Endothelial cell of umbilical vein (primary cell): Measurements from ENCODE around the gene PRCD. TPM values are rescaled to one million over a fixed set of nuclear protein-coding genes. Genes with fewer than 3 reads are reported as not detected.
A peak's percentile ranks its signal among the peaks of the same experiment; 100 is the strongest.
"Not testable (repeated sequence)": the region's sequence is repeated elsewhere in the genome, so short reads cannot be mapped to it uniquely, and the experiment has no call there.

Experiments used
- BruUV-seq: library from RNA; stranded (reverse); fragments of 400-500 nt; replicated peaks from 2 replicates; lab custom pipeline; 2021; lab: Mats Ljungman, UMichigan
- CTCF ChIA-PET: fragments of 300-600, 350-600 bp; sonication (Branson Sonifier 250); formaldehyde crosslinking; loops from one replicate; lab custom pipeline; 2021; ENCODE audit warnings: antibody characterized with exemption, inconsistent platforms; lab: Charles Lee
- POLR2A ChIA-PET: fragments of 300-600, 350-600 bp; sonication (Branson Sonifier 250); formaldehyde crosslinking; loops from one replicate; lab custom pipeline; 2021; ENCODE audit warnings: antibody characterized with exemption, inconsistent platforms; lab: Charles Lee
- DNase-seq: peaks from one replicate; pipeline ENCODE4 v3.0.0-alpha.2; 2011; ENCODE audit warnings: low read depth, low spot score
- FAIRE-seq: peaks from 2 replicates; lab custom pipeline; 2011; peaks lifted over from hg19 to GRCh38; lab: Jason Lieb, UNC
- H2AFZ ChIP-seq: 2 replicates; pipeline ENCODE4 v1.6.0; 2012; ENCODE audit warnings: low read depth, low read length, control low read depth, inconsistent platforms
- H3K27ac ChIP-seq: 2 replicates; pipeline ENCODE4 v1.5.1; 2011; ENCODE audit warnings: low read depth, mild to moderate bottlenecking, control low read depth, low read length, moderate library complexity; ENCODE audit not compliant: insufficient read depth
- H3K27me3 ChIP-seq, 2 experiments: 2 replicates each; pipeline versions ENCODE4 v1.6.0 to v1.6.1; 2011; ENCODE audit warnings: low read length in 2 of 2, mixed read lengths in 1 of 2; ENCODE audit not compliant: control insufficient read depth in 2 of 2, insufficient read depth in 2 of 2
- H3K36me3 ChIP-seq, 2 experiments: 2 replicates in 1 of 2; 3 replicates in 1 of 2; pipeline ENCODE4 v1.5.1; 2011; ENCODE audit warnings: low read length in 2 of 2, mild to moderate bottlenecking in 1 of 2, moderate library complexity in 1 of 2; ENCODE audit not compliant: control insufficient read depth in 2 of 2, insufficient read depth in 2 of 2; ENCODE audit errors: extremely low read depth in 1 of 2
- H3K4me1 ChIP-seq: 3 replicates; pipeline ENCODE4 v1.5.1; 2011; ENCODE audit warnings: mild to moderate bottlenecking, low read length; ENCODE audit not compliant: control insufficient read depth, insufficient read depth; ENCODE audit errors: extremely low read depth
- H3K4me2 ChIP-seq: 2 replicates; pipeline ENCODE4 v1.6.1; 2011; ENCODE audit warnings: low read length, control low read depth, mixed read lengths; ENCODE audit not compliant: insufficient read depth
- H3K4me3 ChIP-seq, 3 experiments: fragments of 200-600 bp in 1 of 3; sonication (generic), shearing (Covaris generic) in 1 of 3; replicated peaks in 1 of 3; 2 replicates each; pipeline ENCODE4 v1.5.1; 2011 to 2016; ENCODE audit warnings: control low read depth in 3 of 3, low read length in 3 of 3, mild to moderate bottlenecking in 2 of 3, inconsistent platforms in 1 of 3, low read depth in 1 of 3, moderate library complexity in 1 of 3; ENCODE audit not compliant: insufficient read depth in 1 of 3
- H3K79me2 ChIP-seq: 2 replicates; pipeline ENCODE4 v1.6.0; 2012; ENCODE audit warnings: low read length, inconsistent platforms; ENCODE audit not compliant: control insufficient read depth, insufficient read depth
- H3K9ac ChIP-seq: replicated peaks from 2 replicates; pipeline ENCODE3; 2011; ENCODE audit warnings: low read length, control low read depth; ENCODE audit not compliant: insufficient read depth; ENCODE audit errors: extremely low read depth
- H3K9me1 ChIP-seq: replicated peaks from 3 replicates; pipeline ENCODE4 v1.6.0; 2011; ENCODE audit warnings: mild to moderate bottlenecking, low read length; ENCODE audit not compliant: control insufficient read depth, insufficient read depth; ENCODE audit errors: extremely low read depth
- H3K9me3 ChIP-seq: replicated peaks from 2 replicates; pipeline ENCODE4 v1.5.1; 2012; ENCODE audit warnings: low read length, inconsistent platforms; ENCODE audit not compliant: control insufficient read depth, insufficient read depth
- H4K20me1 ChIP-seq: replicated peaks from 2 replicates; pipeline ENCODE3; 2011; ENCODE audit warnings: mild to moderate bottlenecking, low read length; ENCODE audit not compliant: control insufficient read depth, insufficient read depth; ENCODE audit errors: extremely low read depth
- CTCF ChIP-seq, 2 donors: IDR thresholded peaks; 1 replicate in 1 of 2; 2 replicates in 1 of 2; pipeline ENCODE4 v1.5.1; 2011; ENCODE audit warnings: low read length in 2 of 2, mild to moderate bottlenecking in 2 of 2, moderate library complexity in 2 of 2, control low read depth in 1 of 2, inconsistent platforms in 1 of 2, low read depth in 1 of 2; ENCODE audit not compliant: insufficient read depth in 1 of 2; ENCODE audit errors: extremely low read depth in 1 of 2
- EZH2 ChIP-seq: IDR thresholded peaks from 2 replicates; pipeline ENCODE4 v1.6.1; 2012; ENCODE audit warnings: borderline replicate concordance, low read depth, mild to moderate bottlenecking, moderate library complexity, low read length, inconsistent platforms; ENCODE audit not compliant: severe bottlenecking
- FOS ChIP-seq: IDR thresholded peaks from 2 replicates; pipeline ENCODE4 v1.6.1; 2011; ENCODE audit warnings: mild to moderate bottlenecking, low read length, moderate library complexity, borderline replicate concordance; ENCODE audit not compliant: insufficient read depth
- GATA2 ChIP-seq: IDR thresholded peaks from 2 replicates; pipeline ENCODE4 v1.7.0; 2011; ENCODE audit warnings: low read depth, mild to moderate bottlenecking, moderate library complexity, mixed read lengths, low read length; ENCODE audit not compliant: insufficient read length, insufficient read depth
- JUN ChIP-seq: IDR thresholded peaks from 2 replicates; pipeline ENCODE4 v1.6.1; 2011; ENCODE audit warnings: borderline replicate concordance, low read depth; ENCODE audit not compliant: insufficient read length, insufficient read depth
- MAX ChIP-seq: IDR thresholded peaks from 2 replicates; pipeline ENCODE4 v1.6.1; 2011; ENCODE audit not compliant: insufficient read depth, insufficient read length
- MYC ChIP-seq: IDR thresholded peaks from one replicate; pipeline ENCODE4 v1.6.1; 2011; ENCODE audit warnings: mild to moderate bottlenecking, low read depth, low read length
- POLR2A ChIP-seq: IDR thresholded peaks from 2 replicates; pipeline ENCODE4 v1.6.1; 2012; ENCODE audit warnings: low read depth, mild to moderate bottlenecking, control low read depth, low read length
- POLR2AphosphoS5 ChIP-seq: IDR thresholded peaks from 2 replicates; pipeline ENCODE4 v1.6.1; 2012; ENCODE audit warnings: low read depth, mild to moderate bottlenecking, control low read depth, low read length, moderate library complexity; ENCODE audit not compliant: insufficient read depth
- dilution Hi-C: fragments of 300-500 bp; cut with MboI; formaldehyde crosslinking; loops from one replicate; pipeline ENCODE4 v1.15.0; 2019; ENCODE audit warnings: low sequenced_read_pairs; ENCODE audit not compliant: extremely low pct_ligation_motif_present
- intact Hi-C: fragments of 100-400 bp; cut with micrococcal nuclease; formaldehyde crosslinking; loops from one replicate; pipeline ENCODE4 v1.10.0; 2022
- polyA plus RNA-seq, 4 experiments: library from polyadenylated mRNA; depleted of rRNA in 3 of 4; stranded (reverse) in 3 of 4; unstranded in 1 of 4; fragments of >200 nt; gene quantifications; 2 replicates each; pipeline versions ENCODE4 v1.2.1 to v1.2.3, GENCODE V29; 2011 to 2012; ENCODE audit warnings: missing spikeins in 1 of 4
- total RNA-seq: library from RNA; stranded (reverse); gene quantifications from 2 replicates; pipeline ENCODE4 v1.2.3, GENCODE V29; 2021

PRCD gene
- total and polyA plus RNA-seq, 2 donors (not counting 3 experiments of a cell fraction or from before 2014, with no cell fraction given): not detected

GRCh38 chr17:76524598-76525512, 15.0 kb upstream of the PRCD start:
- no peak overlapping the region for H3K27ac ChIP-seq
- intact Hi-C loops: loop anchor here (10.0 kb wide), 1 partner anchor 190 kb away; the partner anchor contains the start of gene MXRA7

GRCh38 chr17:76525513-76525833, 14.4 kb upstream of the PRCD start:
- H3K9me3 ChIP-seq, H3K27ac ChIP-seq, H2AFZ ChIP-seq, H3K27me3 ChIP-seq, H3K79me2 ChIP-seq, dilution Hi-C loops, DNase-seq, H3K9me1 ChIP-seq, BruUV-seq, H3K9ac ChIP-seq, FAIRE-seq, H3K36me3 ChIP-seq, H3K4me3 ChIP-seq, H3K4me2 ChIP-seq, H4K20me1 ChIP-seq: not testable (repeated sequence)
- CTCF ChIA-PET: interaction anchor here (1.3 to 5.9 kb wide), 8 partner anchors 14 to 156 kb away, joined by 3 to 112 read pairs (median 18); partner anchors contain the start of genes PRCD and ST6GALNAC2
- peaks cover 23% of the 10 kb centered on the region for H3K4me1 ChIP-seq
- intact Hi-C loops: loop anchor here (10.0 kb wide), 1 partner anchor 189 kb away; the partner anchor contains the start of gene MXRA7
- POLR2A ChIA-PET: interaction anchor here (0.7 kb wide), 1 partner anchor 32 kb away, joined by 4 read pairs; no protein-coding TSS in a partner anchor

More at GRCh38 chr17:76524598-76525512, 15.0 kb upstream of the PRCD start:
- BruUV-seq: no TSS peak
- peaks cover 18% of the 10 kb centered on the region for H3K4me1 ChIP-seq
- H3K9me1 ChIP-seq: no peaks in the 10 kb centered on the region
- H3K4me2 ChIP-seq: no peak overlapping the region
- H3K79me2 ChIP-seq: no peaks in the 10 kb centered on the region
- H2AFZ ChIP-seq: peak overlapping the region; percentile 37
- dilution Hi-C loops: no loop called here
- CTCF ChIA-PET: interaction anchor here (1.0 to 5.9 kb wide), 12 partner anchors 12 to 190 kb away, joined by 3 to 112 read pairs (median 15); partner anchors contain the start of genes CYGB, PRCD and ST6GALNAC2
- H3K9ac ChIP-seq: no peak overlapping the region
- POLR2A ChIA-PET: no interaction called here
- DNase-seq: no peak
- no peaks in the 10 kb centered on the region for H3K27me3 ChIP-seq
- H4K20me1 ChIP-seq: no peaks in the 10 kb centered on the region
- no peaks in the 10 kb centered on the region for H3K9me3 ChIP-seq
- H3K36me3 ChIP-seq: no peaks in the 10 kb centered on the region
- no peak for TF ChIP-seq POLR2AphosphoS5
- no peak for TF ChIP-seq JUN
- no peak for TF ChIP-seq POLR2A
- TF ChIP-seq MAX: no peak
- TF ChIP-seq FOS: no peak
- TF ChIP-seq CTCF (IDR thresholded peaks at IDR 0.05; ENCODE audit: extremely low read depth in 1 of 2, insufficient read depth in 1 of 2, low read depth in 1 of 2, low read length in 2 of 2): no peak
- no peak for TF ChIP-seq EZH2
- TF ChIP-seq GATA2: no peak
- no peak for TF ChIP-seq MYC
- FAIRE-seq: no peak
- no peak overlapping the region for H3K4me3 ChIP-seq
